ENCODE results near the gene RASSF8. TPM values are rescaled to one million over a fixed set of nuclear protein-coding genes. Genes with fewer than 3 reads are reported as not detected.

RASSF8 gene
- 10 to 100 TPM; 78.1 to 92.5 (median 80.7) TPM for polyA plus RNA-seq (ENCODE audit: insufficient read length in 3 of 3)

- peak in 1 of 3 donors; percentile 64 for DNase-seq (ENCODE audit: low read depth in 3 of 3, low spot score in 2 of 3)
Observed at GRCh38 chr12:25958428-25959070, at the start of gene RASSF8. RASSF8 (plus strand) TSS chr12:25958682; CDS start chr12:26055344, 96,662 bp downstream.

DNA sequence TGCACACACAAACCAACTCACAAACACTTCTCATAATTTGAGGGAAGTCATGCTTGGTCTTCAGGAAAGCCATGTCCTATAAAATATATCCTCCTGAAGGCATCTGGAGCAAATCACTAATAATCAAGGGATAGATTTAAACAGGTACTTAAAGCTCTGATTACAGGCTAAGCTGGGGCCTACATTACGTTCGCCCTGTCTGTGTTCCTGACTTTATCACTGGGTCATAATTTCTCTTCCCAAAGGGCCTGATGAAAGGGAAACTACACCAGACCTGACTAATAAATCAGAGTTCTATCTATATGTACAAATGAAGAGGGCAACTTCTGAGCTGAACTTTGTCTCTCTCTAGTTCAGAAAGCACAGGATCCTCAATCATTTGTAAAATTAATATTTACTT lies 43.9 kb upstream of the RASSF8 start:
- no peak for DNase-seq (ENCODE audit: low read depth in 3 of 3, low spot score in 2 of 3)

DNA sequence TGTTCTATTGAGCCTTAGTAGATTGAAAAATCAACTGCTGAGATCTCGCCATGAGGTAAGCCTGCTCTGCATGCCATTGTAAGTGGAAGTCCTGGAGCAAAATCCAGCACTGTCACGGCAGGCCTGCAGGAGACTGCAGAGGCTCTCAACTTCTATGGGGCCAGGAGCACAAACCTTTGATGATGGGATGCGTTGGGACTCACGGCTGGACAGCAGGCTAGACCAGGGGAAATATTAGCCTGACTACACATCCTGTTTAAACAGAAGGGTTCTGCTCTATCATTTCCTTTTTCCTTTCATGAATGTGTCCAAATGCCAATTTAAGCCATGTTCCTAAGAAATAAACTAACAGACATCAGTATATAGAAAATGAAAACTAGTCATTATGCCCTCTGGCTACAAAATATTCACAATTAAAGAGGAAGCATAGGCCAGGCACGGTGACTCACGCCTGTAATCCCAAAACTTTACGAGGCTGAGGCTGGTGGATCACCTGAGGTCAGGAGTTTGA lies 33.9 kb upstream of the RASSF8 start:
- DNase-seq (ENCODE audit: low read depth in 3 of 3, low spot score in 2 of 3) = no peak

- no peak for DNase-seq (ENCODE audit: low read depth in 3 of 3, low spot score in 2 of 3)
Observed at GRCh38 chr12:25925064-25925463, 33.4 kb upstream of the RASSF8 start.

GRCh38 chr12:25926536-25926935 lies 31.9 kb upstream of the RASSF8 start:
- no peak for DNase-seq (ENCODE audit: low read depth in 3 of 3, low spot score in 2 of 3)

- DNase-seq (ENCODE audit: low read depth in 3 of 3, low spot score in 2 of 3) = peak in 1 of 3 donors; percentile 19
Observed at GRCh38 chr12:25929142-25929541, 29.3 kb upstream of the RASSF8 start.

GRCh38 chr12:25932971-25933370 lies 25.5 kb upstream of the RASSF8 start:
- DNase-seq (ENCODE audit: low read depth in 3 of 3, low spot score in 2 of 3) = no peak

GRCh38 chr12:25934456-25934855 lies 24.0 kb upstream of the RASSF8 start:
- no peak for DNase-seq (ENCODE audit: low read depth in 3 of 3, low spot score in 2 of 3)

GRCh38 chr12:25935355-25936144 lies 22.9 kb upstream of the RASSF8 start:
- DNase-seq (ENCODE audit: low read depth in 3 of 3, low spot score in 2 of 3) = no peak

- DNase-seq (ENCODE audit: low read depth in 3 of 3, low spot score in 2 of 3) = no peak
Observed at GRCh38 chr12:25937096-25937495, 21.4 kb upstream of the RASSF8 start.

DNA sequence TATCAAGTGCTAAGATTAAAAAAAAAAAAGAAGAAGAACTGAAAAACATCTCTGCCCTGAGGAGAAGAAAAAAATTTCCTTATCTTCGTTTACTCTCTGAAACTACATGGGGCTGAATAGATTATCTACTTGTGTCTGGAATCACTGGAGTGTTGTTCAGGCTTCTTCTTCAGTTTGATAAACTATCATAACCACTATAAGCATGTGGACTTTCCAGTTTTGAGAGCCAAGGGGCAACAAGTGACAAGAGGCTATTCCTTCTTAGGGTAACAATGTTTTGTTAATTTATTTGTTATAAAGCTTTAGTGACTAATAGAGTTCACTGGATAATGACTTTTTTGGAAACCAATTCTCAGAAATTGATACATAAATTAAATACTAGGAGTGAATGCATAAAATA lies 19.9 kb upstream of the RASSF8 start:
- DNase-seq (ENCODE audit: low read depth in 3 of 3, low spot score in 2 of 3) = no peak

DNA sequence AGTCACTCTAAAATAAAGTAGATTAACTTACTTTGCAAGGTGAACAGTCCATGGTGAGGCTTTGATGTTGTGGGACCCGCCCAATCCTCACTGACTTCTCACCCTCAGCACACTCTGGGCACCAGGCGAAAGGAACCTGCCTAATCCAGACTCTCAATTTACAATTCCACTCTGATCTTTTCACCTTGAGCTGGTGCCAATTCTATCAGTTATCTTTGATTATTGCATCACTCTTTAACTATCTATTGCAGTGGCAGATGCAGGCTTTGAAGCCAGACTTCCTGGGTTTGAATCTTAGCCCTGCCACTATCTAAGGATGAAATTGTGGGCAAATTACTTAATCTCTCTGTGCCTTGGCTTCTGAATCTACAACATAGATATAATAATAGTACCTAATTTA lies 18.9 kb upstream of the RASSF8 start:
- DNase-seq (ENCODE audit: low read depth in 3 of 3, low spot score in 2 of 3) = no peak

DNA sequence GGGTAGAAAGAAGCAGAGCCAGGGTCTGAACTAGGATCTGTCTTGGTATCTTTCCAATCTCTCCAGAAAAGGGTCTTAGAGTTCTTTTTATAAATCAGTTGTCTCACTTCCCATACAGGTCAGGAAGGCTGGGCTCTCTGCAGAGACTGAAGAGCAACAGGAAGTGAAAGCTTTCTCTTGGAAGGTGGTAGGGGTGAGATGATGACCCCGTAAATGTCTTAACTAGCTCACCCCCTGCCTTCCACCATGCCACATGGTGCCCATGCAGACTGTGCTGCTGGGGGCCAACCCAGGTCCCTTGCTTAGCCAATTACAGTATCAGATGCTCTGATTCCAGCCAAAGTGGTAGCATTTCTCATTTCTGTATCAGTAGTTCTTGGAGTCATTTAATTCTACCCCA lies 17.6 kb upstream of the RASSF8 start:
- DNase-seq (ENCODE audit: low read depth in 3 of 3, low spot score in 2 of 3) = no peak

GRCh38 chr12:25942709-25943108 lies 15.8 kb upstream of the RASSF8 start:
- no peak for DNase-seq (ENCODE audit: low read depth in 3 of 3, low spot score in 2 of 3)

GRCh38 chr12:25943940-25944339 lies 14.5 kb upstream of the RASSF8 start:
- DNase-seq (ENCODE audit: low read depth in 3 of 3, low spot score in 2 of 3) = no peak

DNA sequence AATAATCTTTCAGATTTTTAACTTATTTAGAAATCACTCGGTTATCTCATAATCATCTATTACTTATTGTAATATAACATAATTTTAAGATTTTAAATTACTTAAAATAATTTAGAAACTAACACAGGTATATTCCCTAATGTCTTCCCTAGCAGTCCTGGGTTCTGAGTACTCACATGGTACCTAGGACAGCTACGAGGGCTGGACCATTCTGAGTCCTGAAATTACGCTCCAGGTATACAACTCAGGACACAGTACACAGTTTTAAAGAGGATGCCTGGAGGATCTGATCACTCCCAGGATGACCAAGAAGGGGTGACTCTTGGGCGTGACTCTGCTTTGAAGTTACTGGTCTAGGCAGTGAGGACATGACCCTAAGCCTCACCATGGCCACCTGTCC lies 9.1 kb upstream of the RASSF8 start:
- DNase-seq (ENCODE audit: low read depth in 3 of 3, low spot score in 2 of 3) = no peak

- no peak for DNase-seq (ENCODE audit: low read depth in 3 of 3, low spot score in 2 of 3)
Observed at GRCh38 chr12:25950329-25951115, 8.0 kb upstream of the RASSF8 start.

- DNase-seq (ENCODE audit: low read depth in 3 of 3, low spot score in 2 of 3) = peak in 2 of 3 donors; percentile 44 to 69
Observed at GRCh38 chr12:25957793-25958427, 572 bp upstream of the RASSF8 start.

GRCh38 chr12:25959071-25959961 lies 834 bp downstream of the RASSF8 start:
- peak in 1 of 3 donors; percentile 36 for DNase-seq (ENCODE audit: low read depth in 3 of 3, low spot score in 2 of 3)

DNA sequence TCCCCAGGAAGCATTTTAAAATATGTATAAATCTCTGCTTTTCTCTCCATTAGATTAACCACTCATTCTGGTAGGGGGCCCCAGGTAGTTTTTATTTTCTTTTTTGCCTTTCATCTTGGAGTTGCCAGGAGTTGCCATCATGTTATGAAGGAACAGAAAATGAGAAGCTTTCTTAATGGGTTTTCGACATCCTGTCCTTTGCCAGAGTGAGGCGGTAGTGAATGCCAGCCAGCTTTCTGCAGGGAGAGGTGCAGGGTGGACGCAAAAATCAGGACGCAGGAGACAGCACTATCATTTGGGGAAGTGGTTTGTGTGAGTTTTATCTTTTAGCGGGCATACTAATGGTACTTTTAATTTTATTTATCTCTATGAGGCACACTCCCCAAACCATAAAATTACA lies 1.7 kb downstream of the RASSF8 start:
- no peak for DNase-seq (ENCODE audit: low read depth in 3 of 3, low spot score in 2 of 3)
